ENCODE data around the gene FAM76A. TPM values are rescaled to one million over a fixed set of nuclear protein-coding genes. Genes with fewer than 3 reads are reported as not detected.
A peak's percentile ranks its signal among the peaks of the same experiment; 100 is the strongest.
"Not testable (repeated sequence)": the region's sequence is repeated elsewhere in the genome, so short reads cannot be mapped to it uniquely, and the experiment has no call there.

Gene FAM76A
- total RNA-seq, 1 donor from 2014 or later: 18.0 TPM

- ATAC-seq (no peak), DNase-seq (no peak)
- Histone ChIP-seq H3K27me3 (ENCODE audit: low read depth) (no peaks in the 10 kb centered on the region), H3K4me1 (peaks cover 21% of the 10 kb centered on the region), H3K9me3 (no peaks in the 10 kb centered on the region), H3K36me3 (no peaks in the 10 kb centered on the region), H3K27ac (no peak overlapping the region), H3K4me3 (no peak overlapping the region)
- TF ChIP-seq CTCF (IDR thresholded peaks at IDR 0.05): no peak
- intact Hi-C loops (cut with DNase I): no loop called here
Measured at GRCh38 chr1:27770293-27770830, 44.6 kb downstream of the FAM76A start.

- intact Hi-C loops (cut with DNase I): no loop called here
- H3K27me3 ChIP-seq (ENCODE audit: low read depth): no peaks in the 10 kb centered on the region
- peaks cover 7% of the 10 kb centered on the region for H3K36me3 ChIP-seq
- TF ChIP-seq CTCF (IDR thresholded peaks at IDR 0.05): no peak
- H3K4me3 ChIP-seq: peak overlapping the region; percentile 95
- H3K9me3 ChIP-seq: no peaks in the 10 kb centered on the region
- peak overlapping the region; percentile 98 for H3K27ac ChIP-seq
- no peak for DNase-seq
- H3K4me1 ChIP-seq: peaks cover 36% of the 10 kb centered on the region
- ATAC-seq: no peak
Measured at GRCh38 chr1:27772036-27772931, 46.5 kb downstream of the FAM76A start.

- H3K27ac ChIP-seq: peak within 1 kb of the TSS; percentile 98
- intact Hi-C loops (cut with DNase I): no loop called here
- H3K9me3 ChIP-seq: no peaks in the 10 kb centered on the region
- H3K4me1 ChIP-seq: peaks cover 45% of the 10 kb centered on the region
- DNase-seq: peak; percentile 98
- TF ChIP-seq CTCF (IDR thresholded peaks at IDR 0.05): no peak
- no peaks in the 10 kb centered on the region for H3K27me3 ChIP-seq (ENCODE audit: low read depth)
- H3K36me3 ChIP-seq: peaks cover 10% of the 10 kb centered on the region
- peak within 1 kb of the TSS; percentile 95 for H3K4me3 ChIP-seq
- peak; percentile 99 for ATAC-seq
Measured at GRCh38 chr1:27772932-27773825, 47.4 kb downstream of the FAM76A start, which contains the start of gene STX12. Gene STX12 (plus strand): TSS chr1:27773219. CDS start chr1:27773308, 89 bp downstream.

GRCh38 chr1:27773826-27774445 lies 48.2 kb downstream of the FAM76A start:
- DNase-seq (no peak), ATAC-seq (peak; percentile 37 to 42)
- peak overlapping the region; percentile 95 for H3K4me3 ChIP-seq
- H3K4me1 ChIP-seq: peaks cover 52% of the 10 kb centered on the region
- H3K27me3 ChIP-seq (ENCODE audit: low read depth): no peaks in the 10 kb centered on the region
- no peak for TF ChIP-seq CTCF (IDR thresholded peaks at IDR 0.05)
- H3K9me3 ChIP-seq: no peaks in the 10 kb centered on the region
- intact Hi-C loops (cut with DNase I): no loop called here
- peak overlapping the region; percentile 98 for H3K27ac ChIP-seq
- peaks cover 10% of the 10 kb centered on the region for H3K36me3 ChIP-seq

GRCh38 chr1:27774654-27775053 lies 48.9 kb downstream of the FAM76A start:
- H3K9me3 ChIP-seq: no peaks in the 10 kb centered on the region
- ATAC-seq (no peak), DNase-seq (no peak)
- no peak for TF ChIP-seq CTCF (IDR thresholded peaks at IDR 0.05)
- H3K27me3 ChIP-seq (ENCODE audit: low read depth): no peaks in the 10 kb centered on the region
- peaks cover 59% of the 10 kb centered on the region for H3K4me1 ChIP-seq
- intact Hi-C loops (cut with DNase I): no loop called here
- H3K27ac ChIP-seq: peak overlapping the region; percentile 98
- peaks cover 12% of the 10 kb centered on the region for H3K36me3 ChIP-seq
- peak overlapping the region; percentile 95 for H3K4me3 ChIP-seq

GRCh38 chr1:27775336-27775735 lies 49.6 kb downstream of the FAM76A start:
- H3K9me3 ChIP-seq; H3K27me3 ChIP-seq (ENCODE audit: low read depth); ATAC-seq; DNase-seq; intact Hi-C loops (cut with DNase I); H3K4me3 ChIP-seq; H3K27ac ChIP-seq: not testable (repeated sequence)
- peaks cover 66% of the 10 kb centered on the region for H3K4me1 ChIP-seq
- H3K36me3 ChIP-seq: peaks cover 19% of the 10 kb centered on the region

GRCh38 chr1:27776276-27776675 lies 50.5 kb downstream of the FAM76A start:
- DNase-seq; ATAC-seq; intact Hi-C loops (cut with DNase I); H3K27ac ChIP-seq; H3K9me3 ChIP-seq; H3K4me3 ChIP-seq; H3K27me3 ChIP-seq (ENCODE audit: low read depth): not testable (repeated sequence)
- Histone ChIP-seq H3K36me3 (peaks cover 20% of the 10 kb centered on the region), H3K4me1 (peaks cover 67% of the 10 kb centered on the region)
